Fibroblast of skin of right quadriceps (primary cell): ENCODE data around the gene ST6GALNAC2.

ENCODE experiments used
- DNase-seq: peaks from one replicate; pipeline ENCODE4 v3.0.0-alpha.2; 2013

ST6GALNAC2 gene

DNA sequence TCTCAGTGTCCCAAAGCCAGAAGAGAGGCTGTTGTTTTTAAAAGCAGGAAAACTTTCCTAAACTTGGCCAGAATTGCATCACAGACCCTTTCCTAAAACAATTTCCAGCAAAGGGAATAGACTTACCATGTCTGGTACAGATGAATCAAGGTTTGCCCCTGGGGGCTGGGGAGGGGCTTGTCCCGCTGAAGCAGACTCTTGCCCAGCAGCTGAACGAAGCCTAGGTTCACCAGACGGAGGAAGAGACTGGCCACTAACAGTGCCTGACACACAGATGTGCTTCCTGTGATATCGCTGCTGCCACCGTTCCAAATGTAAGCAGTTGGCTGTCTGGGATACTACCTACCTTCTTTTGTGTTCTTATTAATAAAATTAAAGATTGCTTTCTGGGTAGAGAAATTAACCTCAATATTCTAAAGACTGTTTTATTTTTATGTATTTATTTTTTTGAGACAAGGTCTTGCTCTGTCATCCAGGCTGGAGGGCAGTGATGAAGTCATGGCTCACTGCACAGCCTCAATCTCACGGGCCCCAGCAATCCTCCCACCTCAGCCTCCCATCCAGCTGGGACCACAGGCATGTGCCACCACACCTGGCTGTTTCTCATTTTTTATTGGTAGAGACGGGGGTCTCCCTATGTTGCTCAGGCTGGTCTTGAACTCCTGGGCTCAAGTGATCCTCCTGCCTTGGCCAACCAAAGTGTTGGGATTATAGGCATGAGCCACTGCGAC lies 32.3 kb downstream of the ST6GALNAC2 start:
- DNase-seq: no peak

GRCh38 chr17:76551685-76552084 lies 34.0 kb downstream of the ST6GALNAC2 start:
- no peak for DNase-seq

GRCh38 chr17:76550712-76551615 lies 34.7 kb downstream of the ST6GALNAC2 start:
- no peak for DNase-seq

DNA sequence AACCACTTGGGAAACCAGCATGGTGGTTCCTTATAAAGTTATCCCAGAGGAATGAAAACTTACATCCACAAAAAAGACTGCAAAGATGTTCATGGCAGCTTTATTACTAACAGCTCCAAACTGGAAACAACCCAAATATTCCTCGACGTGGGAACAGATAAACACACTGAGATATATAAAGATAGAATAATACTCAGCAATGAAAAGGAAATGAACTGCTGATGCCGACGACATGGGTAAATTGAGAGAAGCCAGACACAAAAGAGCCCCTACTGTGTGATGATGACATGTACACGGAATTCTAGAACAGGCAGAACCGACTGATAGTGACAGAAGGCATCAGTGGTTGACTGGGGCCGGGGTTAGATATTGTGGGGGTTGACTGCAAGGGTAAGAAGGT lies 36.1 kb downstream of the ST6GALNAC2 start:
- DNase-seq: no peak

GRCh38 chr17:76549215-76549518 lies 36.5 kb downstream of the ST6GALNAC2 start:
- no peak for DNase-seq

DNA sequence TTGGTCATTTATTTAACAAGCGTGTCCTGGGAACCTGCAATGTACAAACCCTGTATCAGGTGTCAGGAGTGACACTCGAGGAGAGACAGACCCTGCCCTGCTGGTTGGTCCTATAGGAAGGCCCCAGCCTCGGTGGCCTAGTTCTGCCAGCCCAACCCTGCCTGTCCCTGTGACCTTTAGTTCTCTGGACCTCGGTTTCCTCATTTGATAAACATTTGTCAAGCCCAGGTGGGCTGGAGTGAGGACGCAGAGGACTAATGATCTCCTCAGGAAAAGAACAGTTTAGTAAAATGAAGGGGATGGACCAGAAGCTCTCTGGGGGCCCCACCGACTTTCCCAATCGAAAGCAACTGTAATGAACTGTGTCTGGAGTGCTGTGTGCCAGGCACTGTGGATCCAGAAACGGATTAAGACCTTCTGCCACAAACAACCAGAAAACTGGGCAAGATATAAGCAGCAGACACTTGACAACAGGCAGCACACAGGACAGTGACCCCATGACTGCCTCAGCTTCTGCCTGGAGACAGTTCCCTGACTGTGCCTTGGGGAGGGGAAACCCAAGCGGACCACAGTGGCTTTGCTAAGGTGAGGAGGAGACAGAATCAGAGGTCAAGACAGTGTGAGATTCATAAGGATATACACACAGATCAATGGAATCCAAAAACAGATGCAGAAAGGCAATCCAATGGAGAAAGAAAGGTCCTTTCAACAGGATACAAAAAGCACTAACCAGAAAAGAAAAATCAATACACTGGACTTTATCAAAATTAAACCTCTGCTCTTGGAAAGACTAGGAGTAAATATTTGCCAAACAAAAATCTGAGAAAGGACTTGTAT lies 37.1 kb downstream of the ST6GALNAC2 start:
- no peak for DNase-seq

DNA sequence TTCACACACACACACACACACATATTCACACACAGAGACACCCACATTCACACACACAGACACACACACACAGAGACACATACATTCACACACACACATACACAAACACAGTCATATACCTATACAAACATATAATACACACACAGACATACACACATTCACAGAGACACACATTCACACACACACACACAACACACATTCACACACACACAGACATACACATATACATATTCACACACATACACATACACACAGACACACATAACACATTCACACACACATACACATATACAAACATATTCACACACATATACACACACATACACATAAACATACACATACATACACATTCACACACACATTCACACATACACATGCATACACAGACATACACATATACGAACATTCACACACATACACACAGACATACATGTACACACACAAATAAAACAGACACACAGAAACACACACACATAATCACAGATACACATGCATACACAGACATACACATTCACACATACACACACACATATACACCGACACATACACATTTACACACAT lies 37.9 kb downstream of the ST6GALNAC2 start:
- no peak for DNase-seq

DNA sequence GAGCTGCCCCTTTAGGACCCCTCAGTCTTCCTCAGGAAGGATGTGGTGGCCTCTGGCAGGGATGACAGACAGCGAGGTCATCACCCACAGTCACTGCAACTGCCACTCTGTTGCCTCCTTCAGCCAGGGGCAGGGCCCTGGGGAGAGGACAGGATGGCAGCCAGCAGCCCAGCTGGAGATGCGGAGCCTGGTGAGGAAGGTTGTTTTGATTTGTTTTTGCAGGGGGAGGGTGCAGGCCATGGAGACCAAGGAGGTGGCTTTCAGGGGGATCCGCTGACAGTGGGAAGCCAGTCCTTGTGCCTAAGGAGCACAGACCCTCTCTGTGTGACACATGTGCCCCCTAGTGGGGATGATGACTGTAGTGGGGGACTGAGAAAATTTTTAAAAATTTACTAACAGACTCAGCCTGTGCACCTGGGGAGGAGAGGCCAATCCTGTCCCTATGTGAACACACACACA lies 38.4 kb downstream of the ST6GALNAC2 start:
- DNase-seq: peak; percentile 73

- DNase-seq: peak; percentile 95
These were observed 39.0 kb downstream of the ST6GALNAC2 start for GRCh38 chr17:76546556-76547182.

DNA sequence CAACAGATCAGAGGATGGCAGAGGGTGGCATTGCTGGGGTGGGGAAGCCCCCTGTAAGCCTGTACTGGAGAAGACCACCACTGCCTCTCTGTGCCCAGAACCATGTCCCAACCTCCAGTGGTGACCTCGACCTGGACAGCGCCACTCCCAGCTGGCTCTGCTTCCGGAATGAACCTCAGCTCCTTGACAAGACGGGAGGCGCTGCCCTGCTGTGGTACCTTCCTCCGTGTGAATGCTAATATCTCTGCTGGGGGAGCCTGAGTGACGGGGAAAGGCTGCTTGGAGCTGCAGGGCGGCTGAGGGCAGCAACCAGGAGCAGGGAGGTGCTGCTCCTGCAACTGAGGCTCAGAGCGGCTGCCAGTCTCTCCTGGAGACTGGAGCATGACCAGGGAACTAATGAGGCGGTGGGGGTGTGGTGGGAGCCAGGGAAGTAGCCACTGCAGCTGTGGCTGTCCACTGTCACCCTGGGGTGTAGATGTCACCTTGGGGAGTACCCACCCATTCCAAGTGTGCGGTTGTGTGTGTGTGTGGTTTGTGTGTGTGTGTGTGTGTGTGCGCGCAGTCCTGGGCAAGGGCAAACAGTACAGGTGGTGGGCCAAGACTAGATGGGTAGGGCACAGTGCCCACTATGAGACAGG lies 39.6 kb downstream of the ST6GALNAC2 start:
- no peak for DNase-seq

GRCh38 chr17:76544546-76545365 lies 40.9 kb downstream of the ST6GALNAC2 start:
- DNase-seq: no peak

- DNase-seq: no peak
These were observed 41.7 kb downstream of the ST6GALNAC2 start for GRCh38 chr17:76543826-76544545.

DNA sequence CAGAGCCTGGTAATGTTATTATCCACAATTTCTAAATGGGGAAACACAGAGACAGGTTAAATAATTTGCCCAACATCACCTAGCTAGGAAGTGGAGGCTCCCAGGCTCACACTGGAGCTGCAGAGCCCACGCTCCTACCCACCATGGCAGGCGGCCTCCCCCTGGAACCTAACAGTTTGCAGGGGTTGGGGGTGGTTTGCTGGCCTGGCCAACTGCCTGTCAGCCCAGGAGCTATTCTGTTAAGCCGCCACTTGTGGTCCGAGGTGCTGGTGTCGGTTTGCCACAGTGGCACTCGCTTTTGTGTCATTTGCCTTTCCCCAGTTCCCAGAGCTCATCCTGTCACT lies 42.2 kb downstream of the ST6GALNAC2 start:
- DNase-seq: no peak

- DNase-seq: no peak
These were observed 42.7 kb downstream of the ST6GALNAC2 start for GRCh38 chr17:76542984-76543383.

DNA sequence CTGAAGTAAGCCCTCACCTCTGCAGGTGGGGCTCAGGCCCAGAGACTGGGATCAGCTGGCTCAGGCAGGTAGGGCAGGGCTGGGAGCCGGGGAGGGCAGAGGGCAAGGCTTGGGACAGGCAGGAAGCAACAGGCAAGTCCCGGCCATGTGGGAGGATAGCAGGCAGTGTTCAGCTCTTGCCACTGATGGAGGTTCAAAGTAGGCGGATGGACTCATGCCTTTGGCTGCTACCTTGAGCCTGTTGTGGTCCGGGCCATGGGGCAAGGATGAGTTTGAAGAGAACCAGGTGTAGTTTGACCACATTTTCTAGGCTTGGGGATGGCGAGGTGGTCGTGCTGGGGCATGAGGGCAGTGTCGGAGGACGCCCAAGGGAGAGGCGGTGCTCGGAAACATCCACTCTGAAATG lies 43.1 kb downstream of the ST6GALNAC2 start:
- no peak for DNase-seq

GRCh38 chr17:76541739-76542454 lies 43.8 kb downstream of the ST6GALNAC2 start:
- no peak for DNase-seq

- DNase-seq: peak; percentile 93
These were observed 45.0 kb downstream of the ST6GALNAC2 start for GRCh38 chr17:76540381-76541300.

DNA sequence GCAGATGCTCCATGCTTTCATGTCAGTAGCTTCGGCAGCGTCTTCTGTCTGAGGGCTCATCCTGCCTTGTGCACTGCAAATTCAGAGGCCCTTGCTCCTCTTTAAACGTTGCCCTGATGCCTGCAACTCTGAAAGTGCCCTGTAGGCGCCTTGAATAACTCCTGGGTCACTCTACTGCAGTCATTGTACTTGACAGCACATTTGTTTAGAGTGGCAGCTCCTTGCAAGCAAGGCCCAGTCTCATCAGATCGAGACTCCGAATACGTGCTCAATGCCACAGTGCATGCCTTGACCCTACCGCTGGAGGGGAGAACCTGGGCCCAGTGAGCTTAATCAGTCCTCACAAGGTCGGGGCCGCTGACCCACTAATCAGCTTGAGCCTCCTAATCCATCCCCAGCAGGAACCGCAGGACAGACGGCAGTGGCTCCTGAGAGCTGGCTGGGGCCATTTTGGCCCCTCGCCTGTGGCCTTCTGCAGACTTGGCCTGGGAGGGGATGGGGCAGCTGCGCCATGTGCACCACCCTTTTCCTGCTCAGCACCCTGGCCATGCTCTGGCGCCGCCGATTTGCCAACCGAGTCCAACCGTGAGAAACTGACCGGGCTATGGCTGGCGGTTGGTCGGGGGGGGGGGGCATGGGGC lies 45.9 kb downstream of the ST6GALNAC2 start, which contains the start of gene PRCD:
Gene PRCD, plus strand, starts transcription at position 414 of the 641 bp plus-strand sequence. Its CDS starts 98 bp downstream, at position 512.
- DNase-seq: no peak
